GM12873 (cell line): ENCODE data around the gene ATP5MC2.

Experiments
- TF ChIP-seq, protein P1 (sequence below): IDR thresholded peaks from 2 replicates; pipeline ENCODE4 v1.5.1; 2012; ENCODE audit warnings: low read depth, mild to moderate bottlenecking, moderate library complexity, low read length, control low read depth; ENCODE audit not compliant: insufficient read depth; ENCODE audit errors: missing control alignments

The ATP5MC2 gene

DNA sequence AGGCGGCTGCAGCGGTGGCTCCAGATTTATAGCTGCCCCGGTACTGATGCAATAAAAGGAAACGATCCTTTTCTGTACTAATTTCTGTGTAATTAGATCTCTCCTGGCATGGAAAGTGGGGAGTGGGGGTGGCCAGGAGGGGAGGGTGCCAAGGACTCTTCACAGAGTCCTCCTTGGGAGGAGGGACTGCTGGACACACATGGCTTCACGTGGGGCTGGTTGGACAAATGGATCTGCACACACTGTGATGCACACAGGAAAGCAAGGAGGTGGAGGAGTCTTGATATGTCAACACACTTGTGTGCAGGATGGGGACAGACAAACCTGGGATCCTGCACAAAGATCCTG lies 23.8 kb upstream of the ATP5MC2 start:
- TF ChIP-seq, protein P1, sequence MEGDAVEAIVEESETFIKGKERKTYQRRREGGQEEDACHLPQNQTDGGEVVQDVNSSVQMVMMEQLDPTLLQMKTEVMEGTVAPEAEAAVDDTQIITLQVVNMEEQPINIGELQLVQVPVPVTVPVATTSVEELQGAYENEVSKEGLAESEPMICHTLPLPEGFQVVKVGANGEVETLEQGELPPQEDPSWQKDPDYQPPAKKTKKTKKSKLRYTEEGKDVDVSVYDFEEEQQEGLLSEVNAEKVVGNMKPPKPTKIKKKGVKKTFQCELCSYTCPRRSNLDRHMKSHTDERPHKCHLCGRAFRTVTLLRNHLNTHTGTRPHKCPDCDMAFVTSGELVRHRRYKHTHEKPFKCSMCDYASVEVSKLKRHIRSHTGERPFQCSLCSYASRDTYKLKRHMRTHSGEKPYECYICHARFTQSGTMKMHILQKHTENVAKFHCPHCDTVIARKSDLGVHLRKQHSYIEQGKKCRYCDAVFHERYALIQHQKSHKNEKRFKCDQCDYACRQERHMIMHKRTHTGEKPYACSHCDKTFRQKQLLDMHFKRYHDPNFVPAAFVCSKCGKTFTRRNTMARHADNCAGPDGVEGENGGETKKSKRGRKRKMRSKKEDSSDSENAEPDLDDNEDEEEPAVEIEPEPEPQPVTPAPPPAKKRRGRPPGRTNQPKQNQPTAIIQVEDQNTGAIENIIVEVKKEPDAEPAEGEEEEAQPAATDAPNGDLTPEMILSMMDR: no peak

DNA sequence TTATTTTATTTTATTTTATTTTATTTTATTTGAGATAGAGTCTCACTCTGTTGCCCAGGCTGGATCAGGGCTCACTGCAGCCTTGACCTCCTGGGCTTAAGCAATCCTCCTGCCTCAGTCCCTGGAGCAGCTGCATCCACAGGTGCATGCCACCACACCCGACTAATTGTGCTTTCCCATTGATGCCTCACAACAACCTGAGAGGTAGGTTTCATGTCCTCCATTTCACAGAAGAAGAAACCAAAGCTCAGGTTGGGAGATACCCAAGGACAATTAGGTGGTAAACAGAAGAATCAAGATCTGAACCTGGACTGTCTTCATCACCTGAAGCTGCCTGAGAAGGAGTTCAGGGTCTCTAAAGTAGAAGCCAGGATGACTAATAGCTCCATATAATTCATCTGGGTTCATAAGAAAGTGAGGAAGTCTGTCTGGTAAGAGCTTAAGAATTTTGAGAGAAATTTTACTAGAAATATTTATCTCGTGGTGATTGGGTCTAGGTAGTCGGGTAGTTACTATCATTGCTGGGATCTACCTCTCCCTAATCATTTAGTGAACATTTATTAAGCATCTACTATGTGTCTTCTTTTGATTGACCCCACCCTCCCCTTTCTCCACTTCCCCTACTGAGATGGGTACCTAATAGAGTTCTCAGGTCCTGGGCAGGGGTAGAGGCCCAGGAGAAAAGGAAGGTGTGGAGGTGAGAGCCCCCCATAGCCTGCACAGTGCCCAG lies 23.2 kb upstream of the ATP5MC2 start:
- TF ChIP-seq, protein P1: no peak

- TF ChIP-seq, protein P1: no peak
These were observed 20.9 kb upstream of the ATP5MC2 start for GRCh38 chr12:53696655-53697331.

- TF ChIP-seq, protein P1: no peak
These were observed 20.4 kb upstream of the ATP5MC2 start for GRCh38 chr12:53696285-53696654.

GRCh38 chr12:53695152-53696145 lies 19.6 kb upstream of the ATP5MC2 start:
- TF ChIP-seq, protein P1: no peak

- TF ChIP-seq, protein P1: no peak
These were observed 18.9 kb upstream of the ATP5MC2 start for GRCh38 chr12:53694756-53695151.

DNA sequence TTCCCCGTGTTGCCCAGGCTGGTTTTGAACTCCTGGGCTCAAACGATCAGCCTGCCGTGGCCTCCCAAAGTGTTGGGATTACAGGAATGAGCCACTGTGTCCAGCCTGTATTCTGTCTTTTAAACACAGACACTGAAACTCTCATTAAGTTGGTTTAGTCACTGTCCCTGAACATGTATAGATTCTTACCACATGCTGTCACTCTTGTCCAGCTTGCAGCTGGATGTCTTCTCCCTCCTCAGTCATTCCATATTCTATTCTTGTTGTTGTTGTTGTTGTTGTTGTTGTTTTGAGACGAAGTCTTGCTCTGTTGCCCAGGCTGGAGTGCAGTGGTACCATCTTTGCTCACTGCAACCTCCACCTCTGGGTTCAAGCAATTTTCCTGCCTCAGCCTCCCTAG lies 12.3 kb upstream of the ATP5MC2 start:
- TF ChIP-seq, protein P1: no peak
